ENCODE results near the gene ZMYM4. TPM values are rescaled to one million over a fixed set of nuclear protein-coding genes. Genes with fewer than 3 reads are reported as not detected.

Gene ZMYM4
- total RNA-seq, 4 donors from 2014 or later: 10.6 to 33.8 (median 25.6) TPM

- 83 to 90% methylated on average over 3 of the region's 3 CpGs for WGBS, 2 donors
- Histone ChIP-seq H3K27me3 (no peaks in the 10 kb centered on the region), H3K27ac (no peak overlapping the region), H3K9me3 (no peaks in the 10 kb centered on the region), H3K4me1 (peaks cover 5 to 29% (median 10%) of the 10 kb centered on the region in 3 donors), H3K4me3 (no peak overlapping the region), H3K36me3 (peaks cover 0 to 5% (median 0%) of the 10 kb centered on the region in 3 donors)
- intact Hi-C loops (cut with DNase I): no loop called here
- DNase-seq: no peak
- TF ChIP-seq CTCF (IDR thresholded peaks at IDR 0.05) (no peak), POLR2A (IDR thresholded peaks at IDR 0.05) (no peak)
Measured at GRCh38 chr1:35270836-35271235, 2.3 kb downstream of the ZMYM4 start.

- 87 to 92% methylated on average over 4 of the region's 4 CpGs for WGBS, 2 donors
- Histone ChIP-seq H3K27me3 (no peaks in the 10 kb centered on the region), H3K4me3 (no peak overlapping the region), H3K36me3 (peaks cover 0 to 17% (median 0%) of the 10 kb centered on the region in 3 donors), H3K27ac (no peak overlapping the region), H3K9me3 (no peaks in the 10 kb centered on the region), H3K4me1 (peaks cover 0 to 26% (median 10%) of the 10 kb centered on the region in 3 donors)
- TF ChIP-seq CTCF (IDR thresholded peaks at IDR 0.05): no peak
- TF ChIP-seq POLR2A (IDR thresholded peaks at IDR 0.05): no peak
- no peak for DNase-seq
- intact Hi-C loops (cut with DNase I): no loop called here
Measured at GRCh38 chr1:35274197-35274596, 5.7 kb downstream of the ZMYM4 start.

- H3K4me3 ChIP-seq: no peak overlapping the region
- H3K27me3 ChIP-seq: no peaks in the 10 kb centered on the region
- peaks cover 0 to 4% (median 0%) of the 10 kb centered on the region in 3 donors for H3K4me1 ChIP-seq
- H3K9me3 ChIP-seq: no peaks in the 10 kb centered on the region
- H3K27ac ChIP-seq: no peak overlapping the region
- 83 to 85% methylated on average over 6 of the region's 6 CpGs for WGBS, 2 donors
- no peak for DNase-seq
- intact Hi-C loops (cut with DNase I): no loop called here
- TF ChIP-seq CTCF (IDR thresholded peaks at IDR 0.05) (no peak), POLR2A (IDR thresholded peaks at IDR 0.05) (no peak)
- peaks cover 0 to 28% (median 0%) of the 10 kb centered on the region in 3 donors for H3K36me3 ChIP-seq
Measured at GRCh38 chr1:35278886-35279554, 10.5 kb downstream of the ZMYM4 start.

- TF ChIP-seq POLR2A (IDR thresholded peaks at IDR 0.05) (no peak), CTCF (IDR thresholded peaks at IDR 0.05) (no peak)
- Histone ChIP-seq H3K27ac (no peak overlapping the region), H3K9me3 (no peaks in the 10 kb centered on the region), H3K36me3 (peaks cover 0 to 30% (median 0%) of the 10 kb centered on the region in 3 donors), H3K27me3 (no peaks in the 10 kb centered on the region), H3K4me3 (no peak overlapping the region), H3K4me1 (peaks cover 0 to 4% (median 0%) of the 10 kb centered on the region in 3 donors)
- no peak for DNase-seq
- intact Hi-C loops (cut with DNase I): no loop called here
- WGBS, 2 donors: 70 to 82% methylated on average over 1 of the region's 1 CpG
Measured at GRCh38 chr1:35279555-35279904, 11.0 kb downstream of the ZMYM4 start.

- no peak for TF ChIP-seq CTCF (IDR thresholded peaks at IDR 0.05)
- no peak for TF ChIP-seq POLR2A (IDR thresholded peaks at IDR 0.05)
- peaks cover 0 to 4% (median 0%) of the 10 kb centered on the region in 3 donors for H3K4me1 ChIP-seq
- intact Hi-C loops (cut with DNase I): no loop called here
- H3K9me3 ChIP-seq: no peaks in the 10 kb centered on the region
- H3K27ac ChIP-seq: no peak overlapping the region
- 100% methylated on average over 1 of the region's 1 CpG for WGBS, 2 donors
- no peak overlapping the region for H3K4me3 ChIP-seq
- peaks cover 0 to 34% (median 0%) of the 10 kb centered on the region in 3 donors for H3K36me3 ChIP-seq
- no peak for DNase-seq
- H3K27me3 ChIP-seq: no peaks in the 10 kb centered on the region
Measured at GRCh38 chr1:35280006-35280405, 11.5 kb downstream of the ZMYM4 start.

All from esophagus squamous epithelium (tissue), 5 donors.